ENCODE data around the gene AQR. TPM values are rescaled to one million over a fixed set of nuclear protein-coding genes. Genes with fewer than 3 reads are reported as not detected.

AQR gene
- total and polyA plus RNA-seq, 2 of the 8 experiments (the other 6 are each of a cell fraction or from before 2014, with no cell fraction given): 34.5 to 57.6 TPM

DNA sequence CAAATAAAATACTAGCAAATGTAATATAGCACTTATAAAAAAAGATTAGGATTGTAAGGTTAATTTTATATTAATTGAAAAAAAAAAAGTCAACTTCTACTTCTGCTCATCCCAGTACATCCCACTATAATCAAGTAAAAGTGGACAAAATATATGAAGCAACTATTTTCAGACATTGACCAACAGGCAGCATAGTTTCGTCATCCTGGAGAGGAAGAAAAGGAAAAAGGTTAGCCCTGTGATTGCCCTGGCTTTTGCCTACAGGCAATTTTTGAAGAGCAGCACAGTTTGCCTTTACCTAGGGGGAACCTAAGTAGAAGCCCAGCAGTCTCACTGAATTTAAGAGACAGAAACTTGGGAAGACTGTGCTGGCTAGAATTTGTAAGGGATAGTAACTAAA, 121.9 kb downstream of the AQR start:
- no peak for FAIRE-seq
- H3K4ac ChIP-seq (replicated peaks; ENCODE audit: insufficient read length, low read depth, low read length): no peak overlapping the region
- no peak for DNase-seq (ENCODE audit: low read depth in 1 of 2, low spot score in 2 of 2)
- POLR2A ChIA-PET (ENCODE audit: partially characterized antibody): no interaction called here
- no peak overlapping the region for H3K4me2 ChIP-seq (ENCODE audit: insufficient read depth in 1 of 2, low read depth in 2 of 2, low read length in 2 of 2)
- H2BK12ac ChIP-seq (ENCODE audit: low read depth, low read length): no peak overlapping the region
- H4K20me1 ChIP-seq (replicated peaks in 1 of 2; ENCODE audit: control insufficient read depth in 1 of 2, insufficient read depth in 2 of 2, low read length in 2 of 2): no peaks in the 10 kb centered on the region
- H3K9me3 ChIP-seq (ENCODE audit: insufficient read depth in 2 of 2, low read depth in 1 of 2, low read length in 1 of 2): no peaks in the 10 kb centered on the region
- H2BK15ac ChIP-seq (ENCODE audit: low read length): no peak overlapping the region
- no peak overlapping the region for H4K8ac ChIP-seq (ENCODE audit: extremely low read depth, insufficient read depth, low read length)
- no peak overlapping the region for H2BK20ac ChIP-seq (ENCODE audit: low read length)
- no peak overlapping the region for H3K56ac ChIP-seq (replicated peaks; ENCODE audit: insufficient read length, low read depth, low read length)
- CTCF ChIA-PET (ENCODE audit: partially characterized antibody): no interaction called here
- no peaks in the 10 kb centered on the region for H3K79me1 ChIP-seq (ENCODE audit: low read depth, low read length)
- no peaks in the 10 kb centered on the region for H3K23me2 ChIP-seq (ENCODE audit: low read depth, low read length)
- H4K91ac ChIP-seq (replicated peaks; ENCODE audit: insufficient read length, low read length): no peak overlapping the region
- TF ChIP-seq HDAC6 (IDR thresholded peaks at IDR 0.05; ENCODE audit: low read depth, low read length) (no peak), SRF (IDR thresholded peaks at IDR 0.05; ENCODE audit: low read depth, low read length) (no peak), CREB1 (IDR thresholded peaks at IDR 0.05) (no peak), TCF12 (IDR thresholded peaks at IDR 0.05; ENCODE audit: low read depth, low read length) (no peak), TAF7 (optimal IDR thresholded peaks at IDR 0.05; ENCODE audit: borderline replicate concordance, low read depth, low read length) (no peak), BRCA1 (IDR thresholded peaks at IDR 0.05; ENCODE audit: low read depth, low read length) (no peak), BCL11A (IDR thresholded peaks at IDR 0.05; ENCODE audit: low read depth in 2 of 2, low read length in 2 of 2) (no peak), KDM1A (IDR thresholded peaks at IDR 0.05; ENCODE audit: borderline replicate concordance, low read length) (no peak), BACH1 (IDR thresholded peaks at IDR 0.05; ENCODE audit: low read length) (no peak), SP4 (IDR thresholded peaks at IDR 0.05; ENCODE audit: low read length) (no peak), POU5F1 (IDR thresholded peaks at IDR 0.05; ENCODE audit: low read depth, low read length) (no peak), SP1 (IDR thresholded peaks at IDR 0.05; ENCODE audit: low read depth, low read length) (no peak), TBP (IDR thresholded peaks at IDR 0.05; ENCODE audit: low read depth, low read length) (no peak)
- TF ChIP-seq, protein P1, sequence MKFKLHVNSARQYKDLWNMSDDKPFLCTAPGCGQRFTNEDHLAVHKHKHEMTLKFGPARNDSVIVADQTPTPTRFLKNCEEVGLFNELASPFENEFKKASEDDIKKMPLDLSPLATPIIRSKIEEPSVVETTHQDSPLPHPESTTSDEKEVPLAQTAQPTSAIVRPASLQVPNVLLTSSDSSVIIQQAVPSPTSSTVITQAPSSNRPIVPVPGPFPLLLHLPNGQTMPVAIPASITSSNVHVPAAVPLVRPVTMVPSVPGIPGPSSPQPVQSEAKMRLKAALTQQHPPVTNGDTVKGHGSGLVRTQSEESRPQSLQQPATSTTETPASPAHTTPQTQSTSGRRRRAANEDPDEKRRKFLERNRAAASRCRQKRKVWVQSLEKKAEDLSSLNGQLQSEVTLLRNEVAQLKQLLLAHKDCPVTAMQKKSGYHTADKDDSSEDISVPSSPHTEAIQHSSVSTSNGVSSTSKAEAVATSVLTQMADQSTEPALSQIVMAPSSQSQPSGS (IDR thresholded peaks at IDR 0.05; ENCODE audit: low read length): no peak
- TF ChIP-seq, protein P2, sequence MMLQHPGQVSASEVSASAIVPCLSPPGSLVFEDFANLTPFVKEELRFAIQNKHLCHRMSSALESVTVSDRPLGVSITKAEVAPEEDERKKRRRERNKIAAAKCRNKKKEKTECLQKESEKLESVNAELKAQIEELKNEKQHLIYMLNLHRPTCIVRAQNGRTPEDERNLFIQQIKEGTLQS (IDR thresholded peaks at IDR 0.05; ENCODE audit: insufficient read depth, low read depth, low read length): no peak
- no peak overlapping the region for H3K27ac ChIP-seq (ENCODE audit: low read depth, low read length)
- no peak overlapping the region for H2BK5ac ChIP-seq (ENCODE audit: low read depth, low read length)
- H3K18ac ChIP-seq (ENCODE audit: extremely low read depth, low read length): no peak overlapping the region
- no peaks in the 10 kb centered on the region for H3K27me3 ChIP-seq (replicated peaks in 1 of 4; ENCODE audit: control insufficient read depth in 3 of 4, extremely low read depth in 1 of 4, insufficient read depth in 3 of 4, low read length in 3 of 4)
- H4K5ac ChIP-seq (ENCODE audit: insufficient read length, low read depth, low read length): no peak overlapping the region
- H3K4me1 ChIP-seq (replicated peaks in 1 of 4; ENCODE audit: control insufficient read depth in 3 of 4, insufficient read depth in 4 of 4, low read length in 3 of 4): no peaks in the 10 kb centered on the region
- no peak overlapping the region for H2AFZ ChIP-seq (ENCODE audit: low read length)
- no peak overlapping the region for H3K14ac ChIP-seq (ENCODE audit: insufficient read length)
- no peak overlapping the region for H3K23ac ChIP-seq (ENCODE audit: insufficient read length)
- WGBS, 2 experiments (ENCODE audit: extremely low coverage in 1 of 2, insufficient coverage in 1 of 2, insufficient read length in 1 of 2, insufficient replicate concordance in 2 of 2, low coverage in 1 of 2, low lambda C conversion rate in 2 of 2, missing lambda C conversion rate in 1 of 2): 76% methylated on average over 1 of the region's 1 CpG; no CpG with 5 or more reads in 1 of the 2 experiments
- H3K4me3 ChIP-seq (ENCODE audit: extremely low read depth in 1 of 4, insufficient read depth in 2 of 4, low read depth in 3 of 4, low read length in 4 of 4): no peak overlapping the region
- H3K79me2 ChIP-seq (ENCODE audit: control insufficient read depth in 1 of 2, insufficient read depth in 2 of 2, low read length in 2 of 2): no peaks in the 10 kb centered on the region
- H2AK5ac ChIP-seq (ENCODE audit: low read depth, low read length): no peak overlapping the region
- H3K9ac ChIP-seq (replicated peaks in 1 of 4; ENCODE audit: extremely low read depth in 1 of 4, low read depth in 3 of 4, low read length in 3 of 4): no peak overlapping the region
- H3K36me3 ChIP-seq (ENCODE audit: control insufficient read depth in 2 of 4, insufficient read depth in 4 of 4, low read length in 3 of 4): no peaks in the 10 kb centered on the region
- H2BK120ac ChIP-seq (replicated peaks; ENCODE audit: low read depth, low read length): no peak overlapping the region
